ENCODE measurements around the gene VAX1. TPM values are rescaled to one million over a fixed set of nuclear protein-coding genes. Genes with fewer than 3 reads are reported as not detected.

Gene VAX1
- total RNA-seq, 1 experiment from 2014 or later = not detected

GRCh38 chr10:117148284-117148683 lies 10.2 kb upstream of the VAX1 start:
- Histone ChIP-seq H3K9me3 (replicated peaks) (0 out of 2 replicates have a peak, but pooled peaks cover 7% of the 10 kb centered on the region), H3K27me3 (no peaks in the 10 kb centered on the region), H3K36me3 (no peaks in the 10 kb centered on the region), H3K4me1 (no peaks in the 10 kb centered on the region), H3K27ac (no peak overlapping the region), H3K4me3 (no peak overlapping the region)
- no peak for DNase-seq

GRCh38 chr10:117145019-117145418 lies 6.9 kb upstream of the VAX1 start:
- H3K27ac ChIP-seq = no peak overlapping the region
- H3K4me1 ChIP-seq = no peaks in the 10 kb centered on the region
- H3K4me3 ChIP-seq = no peak overlapping the region
- H3K36me3 ChIP-seq = no peaks in the 10 kb centered on the region
- no peak for DNase-seq
- no peaks in the 10 kb centered on the region for H3K27me3 ChIP-seq
- H3K9me3 ChIP-seq (replicated peaks) = 0 out of 2 replicates have a peak, but pooled peaks cover 7% of the 10 kb centered on the region

- H3K36me3 ChIP-seq = no peaks in the 10 kb centered on the region
- no peaks in the 10 kb centered on the region for H3K27me3 ChIP-seq
- no peak overlapping the region for H3K27ac ChIP-seq
- H3K9me3 ChIP-seq (replicated peaks) = 0 out of 2 replicates have a peak, but pooled peaks cover 7% of the 10 kb centered on the region
- DNase-seq = no peak
- H3K4me1 ChIP-seq = no peaks in the 10 kb centered on the region
- H3K4me3 ChIP-seq = no peak overlapping the region
Measured at GRCh38 chr10:117143103-117143823, 5.2 kb upstream of the VAX1 start.

- H3K27me3 ChIP-seq = no peaks in the 10 kb centered on the region
- H3K4me1 ChIP-seq = no peaks in the 10 kb centered on the region
- no peak overlapping the region for H3K4me3 ChIP-seq
- 0 out of 2 replicates have a peak, but pooled peaks cover 7% of the 10 kb centered on the region for H3K9me3 ChIP-seq (replicated peaks)
- no peak for DNase-seq
- H3K27ac ChIP-seq = no peak overlapping the region
- no peaks in the 10 kb centered on the region for H3K36me3 ChIP-seq
Measured at GRCh38 chr10:117140525-117140902, 2.4 kb upstream of the VAX1 start.

GRCh38 chr10:117139581-117140524 lies 1.8 kb upstream of the VAX1 start:
- no peak for DNase-seq
- Histone ChIP-seq H3K27me3 (no peaks in the 10 kb centered on the region), H3K27ac (no peak overlapping the region), H3K36me3 (no peaks in the 10 kb centered on the region), H3K4me1 (no peaks in the 10 kb centered on the region), H3K4me3 (no peak overlapping the region), H3K9me3 (replicated peaks) (0 out of 2 replicates have a peak, but pooled peaks cover 2% of the 10 kb centered on the region)

GRCh38 chr10:117138838-117139580 lies 939 bp upstream of the VAX1 start:
- Histone ChIP-seq H3K27me3 (no peaks in the 10 kb centered on the region), H3K36me3 (no peaks in the 10 kb centered on the region), H3K4me3 (no peak overlapping the region), H3K27ac (no peak overlapping the region), H3K4me1 (no peaks in the 10 kb centered on the region), H3K9me3 (replicated peaks) (no peaks in the 10 kb centered on the region)
- peak in 1 of 2 experiments; percentile 5 for DNase-seq

GRCh38 chr10:117137031-117137910 lies 799 bp downstream of the VAX1 start:
- no peaks in the 10 kb centered on the region for H3K36me3 ChIP-seq
- no peaks in the 10 kb centered on the region for H3K4me1 ChIP-seq
- no peaks in the 10 kb centered on the region for H3K9me3 ChIP-seq (replicated peaks)
- DNase-seq = no peak
- no peak overlapping the region for H3K27ac ChIP-seq
- no peaks in the 10 kb centered on the region for H3K27me3 ChIP-seq
- no peak overlapping the region for H3K4me3 ChIP-seq

- no peak for DNase-seq
- Histone ChIP-seq H3K9me3 (replicated peaks) (no peaks in the 10 kb centered on the region), H3K4me3 (no peak overlapping the region), H3K4me1 (no peaks in the 10 kb centered on the region), H3K27me3 (no peaks in the 10 kb centered on the region), H3K27ac (no peak overlapping the region), H3K36me3 (no peaks in the 10 kb centered on the region)
Measured at GRCh38 chr10:117136391-117136975, 1.6 kb downstream of the VAX1 start.

GRCh38 chr10:117135480-117136140 lies 2.5 kb downstream of the VAX1 start:
- Histone ChIP-seq H3K27me3 (no peaks in the 10 kb centered on the region), H3K27ac (no peak overlapping the region), H3K4me3 (no peak overlapping the region), H3K9me3 (replicated peaks) (no peaks in the 10 kb centered on the region), H3K4me1 (no peaks in the 10 kb centered on the region), H3K36me3 (no peaks in the 10 kb centered on the region)
- DNase-seq = no peak

GRCh38 chr10:117135026-117135372 lies 3.1 kb downstream of the VAX1 start:
- no peak for DNase-seq
- no peak overlapping the region for H3K27ac ChIP-seq
- no peaks in the 10 kb centered on the region for H3K36me3 ChIP-seq
- no peaks in the 10 kb centered on the region for H3K9me3 ChIP-seq (replicated peaks)
- no peak overlapping the region for H3K4me3 ChIP-seq
- peaks cover under 1% of the 10 kb centered on the region for H3K4me1 ChIP-seq
- H3K27me3 ChIP-seq = no peaks in the 10 kb centered on the region

GRCh38 chr10:117134306-117135025 lies 3.6 kb downstream of the VAX1 start:
- Histone ChIP-seq H3K27me3 (no peaks in the 10 kb centered on the region), H3K36me3 (no peaks in the 10 kb centered on the region), H3K4me1 (peaks cover 6% of the 10 kb centered on the region), H3K9me3 (replicated peaks) (no peaks in the 10 kb centered on the region), H3K4me3 (no peak overlapping the region), H3K27ac (no peak overlapping the region)
- no peak for DNase-seq

- Histone ChIP-seq H3K27me3 (no peaks in the 10 kb centered on the region), H3K27ac (no peak overlapping the region), H3K4me3 (no peak overlapping the region)
Measured at GRCh38 chr10:117134056-117134305, 4.1 kb downstream of the VAX1 start.

More at GRCh38 chr10:117134056-117134305, 4.1 kb downstream of the VAX1 start:
- H3K4me1 ChIP-seq = peaks cover 11% of the 10 kb centered on the region
- DNase-seq = no peak
- H3K9me3 ChIP-seq (replicated peaks) = no peaks in the 10 kb centered on the region
- no peaks in the 10 kb centered on the region for H3K36me3 ChIP-seq

Measured in SJCRH30 (cell line).